Panc1 (cell line): Measurements from ENCODE around the gene PKP4. TPM values are rescaled to one million over a fixed set of nuclear protein-coding genes. Genes with fewer than 3 reads are reported as not detected.

Experiments
- ATAC-seq: fragments of 200-7000 bp; cut with Tn5 transposase; 2 replicates; pipeline ENCODE4 v1.9.1; 2020; ENCODE audit warnings: mild to moderate bottlenecking, moderate library complexity
- BruUV-seq: library from RNA; stranded (reverse); fragments of 400-500 nt; replicated peaks from 2 replicates; lab custom pipeline; 2021; lab: Mats Ljungman, UMichigan
- CTCF ChIA-PET: fragments of 300-600 bp; sonication (Branson Sonifier 250); formaldehyde crosslinking; loops from one replicate; lab custom pipeline; 2022; ENCODE audit warnings: antibody characterized with exemption; lab: Charles Lee
- POLR2A ChIA-PET: fragments of 300-600 bp; sonication (Branson Sonifier 250); formaldehyde crosslinking; loops from one replicate; lab custom pipeline; 2022; ENCODE audit warnings: antibody characterized with exemption; lab: Charles Lee
- DNase-seq: peaks from one replicate; pipeline ENCODE4 v3.0.0-alpha.2; 2010; ENCODE audit warnings: low read depth, low spot score
- H3K27ac ChIP-seq: 2 replicates; pipeline ENCODE4 v1.5.1; 2011; ENCODE audit warnings: mild to moderate bottlenecking, low read length, inconsistent platforms
- H3K27me3 ChIP-seq: fragments of 200-500 bp; sonication (Bioruptor generic); 2 replicates; pipeline ENCODE4 v1.6.0; 2014; ENCODE audit warnings: low read length, inconsistent platforms; ENCODE audit not compliant: control insufficient read depth, insufficient read depth
- H3K36me3 ChIP-seq: fragments of 200-500 bp; sonication (Bioruptor generic); 2 replicates; pipeline ENCODE4 v1.5.1; 2014; ENCODE audit warnings: inconsistent platforms, mild to moderate bottlenecking, low read length, moderate library complexity; ENCODE audit not compliant: control insufficient read depth, insufficient read depth
- H3K4me1 ChIP-seq: 2 replicates; pipeline ENCODE4 v1.5.1; 2011; ENCODE audit warnings: inconsistent platforms, mild to moderate bottlenecking, low read length, moderate library complexity; ENCODE audit not compliant: control insufficient read depth, insufficient read depth
- H3K4me3 ChIP-seq, 2 experiments: 2 replicates each; pipeline ENCODE4 v1.5.1; 2011 to 2012; ENCODE audit warnings: low read depth in 2 of 2, low read length in 2 of 2, mild to moderate bottlenecking in 2 of 2, inconsistent platforms in 1 of 2, moderate library complexity in 1 of 2
- H3K9me3 ChIP-seq: fragments of 200-500 bp; sonication (Bioruptor generic); 2 replicates; pipeline ENCODE4 v1.5.1; 2014; ENCODE audit warnings: low read depth, mild to moderate bottlenecking, inconsistent platforms, low read length, moderate library complexity; ENCODE audit not compliant: control insufficient read depth, insufficient read depth
- POLR2AphosphoS5 ChIP-seq: IDR thresholded peaks from 2 replicates; pipeline ENCODE4 v1.6.1; 2012; ENCODE audit warnings: mild to moderate bottlenecking, low read depth, low read length, moderate library complexity
- SIN3A ChIP-seq: IDR thresholded peaks from 2 replicates; pipeline ENCODE4 v1.6.1; 2012; ENCODE audit warnings: low read depth, mild to moderate bottlenecking, low read length, moderate library complexity, borderline replicate concordance; ENCODE audit not compliant: insufficient read depth
- TCF7L2 ChIP-seq: IDR thresholded peaks from 2 replicates; pipeline ENCODE4 v1.6.1; 2011; ENCODE audit warnings: mild to moderate bottlenecking, low read depth, low read length, inconsistent platforms
- in situ Hi-C: cut with HindIII; loops from 2 replicates; pipeline ENCODE4 v1.10.0; 2016; ENCODE audit warnings: low sequenced_read_pairs, low pct_unique_long_range_greater_than_20kb
- intact Hi-C: fragments of 100-400 bp; cut with micrococcal nuclease; formaldehyde crosslinking; loops from one replicate; pipeline ENCODE4 v1.10.0; 2022; ENCODE audit not compliant: unreplicated experiment
- total RNA-seq: library from RNA; stranded (reverse); gene quantifications from one replicate; pipeline ENCODE4 v1.2.1, GENCODE V29; 2021; ENCODE audit not compliant: unreplicated experiment
- TF ChIP-seq, protein P1 (sequence below), 2 experiments: IDR thresholded peaks; 2 replicates each; pipeline ENCODE4 v1.6.1; 2011 to 2012; ENCODE audit warnings: low read depth in 2 of 2, control low read depth in 1 of 2, low read length in 1 of 2, mild to moderate bottlenecking in 1 of 2, moderate library complexity in 1 of 2; ENCODE audit not compliant: insufficient read depth in 1 of 2
- TF ChIP-seq, protein P2 (sequence below): fragments of 450-650 bp; IDR thresholded peaks from 2 replicates; pipeline ENCODE4 v1.5.1; 2017; ENCODE audit warnings: mild to moderate bottlenecking

Gene PKP4
- total RNA-seq, 1 experiment from 2014 or later: 81.7 TPM

DNA sequence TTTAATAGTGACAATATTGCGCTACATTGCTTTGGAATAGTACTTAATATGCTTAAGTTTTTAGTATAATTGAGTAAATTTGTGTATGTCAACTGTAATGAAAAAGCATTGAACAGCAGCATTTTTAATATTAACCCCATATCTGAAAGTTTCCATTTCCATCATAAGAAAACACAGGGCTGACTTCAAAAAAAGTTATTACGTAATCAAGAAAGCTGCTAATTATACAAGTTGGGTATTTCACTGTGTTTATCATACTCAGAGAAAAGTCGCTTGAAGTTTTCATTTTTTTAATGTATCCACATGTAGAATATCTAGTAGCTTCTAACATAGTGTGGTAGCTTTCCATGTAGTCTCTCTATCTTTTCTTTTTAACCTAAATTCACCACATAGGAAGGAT is 146.5 kb downstream of the PKP4 start:
- in situ Hi-C loops: no loop called here
- no peak for DNase-seq
- TF ChIP-seq POLR2AphosphoS5: no peak
- no peak for TF ChIP-seq TCF7L2
- no peak for TF ChIP-seq SIN3A
- TF ChIP-seq, protein P1, sequence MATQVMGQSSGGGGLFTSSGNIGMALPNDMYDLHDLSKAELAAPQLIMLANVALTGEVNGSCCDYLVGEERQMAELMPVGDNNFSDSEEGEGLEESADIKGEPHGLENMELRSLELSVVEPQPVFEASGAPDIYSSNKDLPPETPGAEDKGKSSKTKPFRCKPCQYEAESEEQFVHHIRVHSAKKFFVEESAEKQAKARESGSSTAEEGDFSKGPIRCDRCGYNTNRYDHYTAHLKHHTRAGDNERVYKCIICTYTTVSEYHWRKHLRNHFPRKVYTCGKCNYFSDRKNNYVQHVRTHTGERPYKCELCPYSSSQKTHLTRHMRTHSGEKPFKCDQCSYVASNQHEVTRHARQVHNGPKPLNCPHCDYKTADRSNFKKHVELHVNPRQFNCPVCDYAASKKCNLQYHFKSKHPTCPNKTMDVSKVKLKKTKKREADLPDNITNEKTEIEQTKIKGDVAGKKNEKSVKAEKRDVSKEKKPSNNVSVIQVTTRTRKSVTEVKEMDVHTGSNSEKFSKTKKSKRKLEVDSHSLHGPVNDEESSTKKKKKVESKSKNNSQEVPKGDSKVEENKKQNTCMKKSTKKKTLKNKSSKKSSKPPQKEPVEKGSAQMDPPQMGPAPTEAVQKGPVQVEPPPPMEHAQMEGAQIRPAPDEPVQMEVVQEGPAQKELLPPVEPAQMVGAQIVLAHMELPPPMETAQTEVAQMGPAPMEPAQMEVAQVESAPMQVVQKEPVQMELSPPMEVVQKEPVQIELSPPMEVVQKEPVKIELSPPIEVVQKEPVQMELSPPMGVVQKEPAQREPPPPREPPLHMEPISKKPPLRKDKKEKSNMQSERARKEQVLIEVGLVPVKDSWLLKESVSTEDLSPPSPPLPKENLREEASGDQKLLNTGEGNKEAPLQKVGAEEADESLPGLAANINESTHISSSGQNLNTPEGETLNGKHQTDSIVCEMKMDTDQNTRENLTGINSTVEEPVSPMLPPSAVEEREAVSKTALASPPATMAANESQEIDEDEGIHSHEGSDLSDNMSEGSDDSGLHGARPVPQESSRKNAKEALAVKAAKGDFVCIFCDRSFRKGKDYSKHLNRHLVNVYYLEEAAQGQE (IDR thresholded peaks at IDR 0.05; ENCODE audit: insufficient read depth in 1 of 2, low read depth in 2 of 2, low read length in 1 of 2): no peak
- TF ChIP-seq, protein P2, sequence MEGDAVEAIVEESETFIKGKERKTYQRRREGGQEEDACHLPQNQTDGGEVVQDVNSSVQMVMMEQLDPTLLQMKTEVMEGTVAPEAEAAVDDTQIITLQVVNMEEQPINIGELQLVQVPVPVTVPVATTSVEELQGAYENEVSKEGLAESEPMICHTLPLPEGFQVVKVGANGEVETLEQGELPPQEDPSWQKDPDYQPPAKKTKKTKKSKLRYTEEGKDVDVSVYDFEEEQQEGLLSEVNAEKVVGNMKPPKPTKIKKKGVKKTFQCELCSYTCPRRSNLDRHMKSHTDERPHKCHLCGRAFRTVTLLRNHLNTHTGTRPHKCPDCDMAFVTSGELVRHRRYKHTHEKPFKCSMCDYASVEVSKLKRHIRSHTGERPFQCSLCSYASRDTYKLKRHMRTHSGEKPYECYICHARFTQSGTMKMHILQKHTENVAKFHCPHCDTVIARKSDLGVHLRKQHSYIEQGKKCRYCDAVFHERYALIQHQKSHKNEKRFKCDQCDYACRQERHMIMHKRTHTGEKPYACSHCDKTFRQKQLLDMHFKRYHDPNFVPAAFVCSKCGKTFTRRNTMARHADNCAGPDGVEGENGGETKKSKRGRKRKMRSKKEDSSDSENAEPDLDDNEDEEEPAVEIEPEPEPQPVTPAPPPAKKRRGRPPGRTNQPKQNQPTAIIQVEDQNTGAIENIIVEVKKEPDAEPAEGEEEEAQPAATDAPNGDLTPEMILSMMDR: no peak
- no peak for ATAC-seq
- no peak overlapping the region for H3K4me3 ChIP-seq
- CTCF ChIA-PET: interaction anchor here (0.5 kb wide), 1 partner anchor 424 kb away, joined by 3 read pairs; no protein-coding TSS in a partner anchor
- no peaks in the 10 kb centered on the region for H3K4me1 ChIP-seq
- intact Hi-C loops: no loop called here
- POLR2A ChIA-PET: no interaction called here
- BruUV-seq: no TSS peak
- H3K9me3 ChIP-seq: no peaks in the 10 kb centered on the region
- H3K27me3 ChIP-seq: no peaks in the 10 kb centered on the region
- H3K27ac ChIP-seq: no peak overlapping the region
- H3K36me3 ChIP-seq: no peaks in the 10 kb centered on the region; the same call in 1 of the 2 replicates

DNA sequence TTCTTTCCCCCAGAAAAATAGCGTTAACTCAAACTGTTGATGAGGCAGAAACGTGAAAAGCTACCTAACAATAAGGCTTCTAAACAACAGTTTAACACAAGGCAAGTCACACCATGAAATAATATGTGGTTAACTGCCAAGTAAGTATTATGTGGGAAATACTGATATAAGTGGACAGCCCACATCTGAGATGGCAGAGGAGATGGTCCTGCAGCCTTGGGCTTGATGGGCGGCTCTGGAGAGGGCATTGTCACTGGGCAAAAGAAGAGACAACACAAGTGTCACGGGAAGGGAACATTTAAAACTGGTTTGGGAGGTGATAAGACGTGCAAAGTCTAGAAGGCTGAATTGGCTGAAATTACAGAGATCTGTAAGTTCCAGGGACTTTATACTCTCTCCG is 147.2 kb downstream of the PKP4 start:
- BruUV-seq: no TSS peak
- no peak overlapping the region for H3K4me3 ChIP-seq

More for the DNA sequence above, 147.2 kb downstream of the PKP4 start:
- TF ChIP-seq, protein P1 (IDR thresholded peaks at IDR 0.05; ENCODE audit: insufficient read depth in 1 of 2, low read depth in 2 of 2, low read length in 1 of 2): no peak
- TF ChIP-seq, protein P2: no peak
- TF ChIP-seq POLR2AphosphoS5 (no peak), TCF7L2 (no peak), SIN3A (no peak)
- Histone ChIP-seq H3K27ac (no peak overlapping the region), H3K9me3 (no peaks in the 10 kb centered on the region), H3K36me3 (no peaks in the 10 kb centered on the region; the same call in 1 of the 2 replicates), H3K27me3 (no peaks in the 10 kb centered on the region), H3K4me1 (no peaks in the 10 kb centered on the region)
- ATAC-seq (no peak), DNase-seq (no peak)
- CTCF ChIA-PET: no interaction called here
- in situ Hi-C loops: no loop called here
- POLR2A ChIA-PET: no interaction called here
- intact Hi-C loops: no loop called here
